CD8-positive, alpha-beta memory T cell (primary cell): ENCODE data around the gene ZP1. TPM values are rescaled to one million over a fixed set of nuclear protein-coding genes. Genes with fewer than 3 reads are reported as not detected.

ENCODE experiments used
- CTCF ChIA-PET: fragments of 350-600 bp; sonication (Branson Sonifier 250); formaldehyde crosslinking; loops from one replicate; lab custom pipeline; 2021; ENCODE audit warnings: antibody characterized with exemption; lab: Charles Lee
- POLR2A ChIA-PET: fragments of 350-600 bp; sonication (Branson Sonifier 250); formaldehyde crosslinking; loops from one replicate; lab custom pipeline; 2021; ENCODE audit warnings: antibody characterized with exemption; lab: Charles Lee
- DNase-seq, 5 donors: peaks; one replicate each; pipeline versions ENCODE4 v3.0.0 to v3.0.0-alpha.2; 2020 to 2022; ENCODE audit warnings: mixed read lengths in 1 of 5
- H3K27ac ChIP-seq: one replicate; pipeline ENCODE4 v1.7.0; 2013; ENCODE audit warnings: low read depth, mild to moderate bottlenecking, low read length, moderate library complexity
- H3K27me3 ChIP-seq: 2 replicates; pipeline ENCODE4 v1.7.0; 2013; ENCODE audit warnings: low read length, mild to moderate bottlenecking; ENCODE audit not compliant: insufficient read depth, poor library complexity, severe bottlenecking
- H3K36me3 ChIP-seq: 2 replicates; pipeline ENCODE4 v1.7.0; 2013; ENCODE audit warnings: mild to moderate bottlenecking, low read length, moderate library complexity; ENCODE audit not compliant: insufficient read depth
- H3K4me1 ChIP-seq: 2 replicates; pipeline ENCODE4 v1.7.0; 2013; ENCODE audit warnings: mild to moderate bottlenecking, low read length, moderate library complexity; ENCODE audit not compliant: insufficient read depth
- H3K4me3 ChIP-seq: 2 replicates; pipeline ENCODE4 v1.7.0; 2013; ENCODE audit warnings: mild to moderate bottlenecking, low read length
- H3K9me3 ChIP-seq: 2 replicates; pipeline ENCODE4 v1.7.0; 2013; ENCODE audit warnings: mild to moderate bottlenecking, low read length
- H3K27ac Mint-ChIP-seq, 8 donors: one replicate each; pipeline ENCODE4 v1.8.0; 2020 to 2021; ENCODE audit warnings: mixed read lengths in 8 of 8, mild to moderate bottlenecking in 6 of 8, inconsistent platforms in 3 of 8, moderate library complexity in 3 of 8
- H3K27me3 Mint-ChIP-seq, 2 donors: one replicate each; pipeline ENCODE4 v1.8.0; 2020 to 2021; ENCODE audit warnings: mixed read lengths in 2 of 2, mild to moderate bottlenecking in 1 of 2, moderate library complexity in 1 of 2
- H3K36me3 Mint-ChIP-seq, 3 donors: one replicate each; pipeline ENCODE4 v1.8.0; 2020 to 2021; ENCODE audit warnings: mixed read lengths in 3 of 3, inconsistent platforms in 1 of 3, mild to moderate bottlenecking in 1 of 3
- H3K4me1 Mint-ChIP-seq, 3 donors: one replicate each; pipeline ENCODE4 v1.8.0; 2020 to 2021; ENCODE audit warnings: mixed read lengths in 3 of 3, inconsistent platforms in 1 of 3, mild to moderate bottlenecking in 1 of 3
- H3K4me3 Mint-ChIP-seq, 7 donors: one replicate each; pipeline ENCODE4 v1.8.0; 2020 to 2021; ENCODE audit warnings: mixed read lengths in 7 of 7, mild to moderate bottlenecking in 6 of 7, moderate library complexity in 4 of 7, inconsistent platforms in 2 of 7
- H3K9me3 Mint-ChIP-seq, 5 donors: one replicate each; pipeline ENCODE4 v1.8.0; 2020 to 2022; ENCODE audit warnings: mixed read lengths in 5 of 5, mild to moderate bottlenecking in 3 of 5, moderate library complexity in 2 of 5, inconsistent platforms in 1 of 5
- polyA plus RNA-seq: library from polyadenylated mRNA; unstranded; fragments of 300-500 nt; fragmentation: Illumina TruSeq; gene quantifications from one replicate; pipeline ENCODE4 v1.2.3, GENCODE V29; 2021
- total RNA-seq, 2 experiments: library from RNA; stranded (reverse); gene quantifications; one replicate each; pipeline ENCODE4 v1.2.3, GENCODE V29; 2021

ZP1 gene
- total and polyA plus RNA-seq, 3 experiments from 2014 or later: 0.22 TPM; not detected in 2

GRCh38 chr11:60852982-60853950 lies 14.1 kb upstream of the ZP1 start:
- DNase-seq: peak in 1 of 5 donors; percentile 39
- Histone ChIP-seq H3K4me3 (no peak overlapping the region), H3K27me3 (no peaks in the 10 kb centered on the region), H3K9me3 (no peaks in the 10 kb centered on the region), H3K4me1 (peaks cover 1% of the 10 kb centered on the region), H3K27ac (peak overlapping the region; percentile 38), H3K36me3 (peaks cover 12% of the 10 kb centered on the region)
- POLR2A ChIA-PET: no interaction called here
- CTCF ChIA-PET: interaction anchor here (1.3 to 2.2 kb wide), 2 partner anchors 22 to 34 kb away, joined by 4 to 7 read pairs; no protein-coding TSS in a partner anchor
- Mint-ChIP-seq H3K4me3 (no peak overlapping the region), H3K4me1 (peaks cover 5 to 25% (median 23%) of the 10 kb centered on the region in 3 donors), H3K27ac (no peak overlapping the region), H3K27me3 (no peaks in the 10 kb centered on the region), H3K36me3 (peaks cover 8 to 43% (median 14%) of the 10 kb centered on the region in 3 donors), H3K9me3 (no peaks in the 10 kb centered on the region)

- H3K27me3 ChIP-seq: no peaks in the 10 kb centered on the region
- no peaks in the 10 kb centered on the region for H3K9me3 Mint-ChIP-seq
- H3K4me3 ChIP-seq: no peak overlapping the region
- peaks cover 9% of the 10 kb centered on the region for H3K4me1 ChIP-seq
- H3K27ac ChIP-seq: peak overlapping the region; percentile 38
- H3K36me3 Mint-ChIP-seq: peaks cover 8 to 33% (median 10%) of the 10 kb centered on the region in 3 donors
- peak overlapping the region in 1 of 7 donors; percentile 85 for H3K4me3 Mint-ChIP-seq
- POLR2A ChIA-PET: no interaction called here
- H3K27me3 Mint-ChIP-seq: no peaks in the 10 kb centered on the region
- peaks cover 12% of the 10 kb centered on the region for H3K36me3 ChIP-seq
- H3K27ac Mint-ChIP-seq: peak overlapping the region in 1 of 8 donors; percentile 70
- peak in 1 of 5 donors; percentile 34 for DNase-seq
- CTCF ChIA-PET: interaction anchor here (2.2 kb wide), 1 partner anchor 23 kb away, joined by 7 read pairs; no protein-coding TSS in a partner anchor
- H3K4me1 Mint-ChIP-seq: peaks cover 14 to 35% (median 33%) of the 10 kb centered on the region in 3 donors
- H3K9me3 ChIP-seq: no peaks in the 10 kb centered on the region
These were observed 13.0 kb upstream of the ZP1 start for GRCh38 chr11:60854140-60854846.

GRCh38 chr11:60854847-60855725 lies 12.3 kb upstream of the ZP1 start:
- ChIA-PET POLR2A (no interaction called here), CTCF (interaction anchor here (1.7 to 2.2 kb wide), 2 partner anchors 24 to 32 kb away, joined by 7 to 8 read pairs; no protein-coding TSS in a partner anchor)
- Mint-ChIP-seq H3K27ac (peak overlapping the region in 4 of 8 donors; percentile 37 to 87 (median 75)), H3K4me1 (peaks cover 14 to 36% (median 34%) of the 10 kb centered on the region in 3 donors), H3K4me3 (peak overlapping the region in 6 of 7 donors; percentile 41 to 85 (median 66)), H3K36me3 (peaks cover 8 to 26% (median 10%) of the 10 kb centered on the region in 3 donors), H3K9me3 (no peaks in the 10 kb centered on the region), H3K27me3 (no peaks in the 10 kb centered on the region)
- Histone ChIP-seq H3K4me1 (peaks cover 9% of the 10 kb centered on the region), H3K36me3 (peaks cover 12% of the 10 kb centered on the region), H3K4me3 (no peak overlapping the region), H3K9me3 (no peaks in the 10 kb centered on the region), H3K27me3 (no peaks in the 10 kb centered on the region), H3K27ac (no peak overlapping the region)
- DNase-seq: peak in 1 of 5 donors; percentile 13

GRCh38 chr11:60855726-60856633 lies 11.4 kb upstream of the ZP1 start, which contains the start of gene PTGDR2:
Gene PTGDR2 (minus strand): TSS chr11:60855950. CDS start chr11:60853722, 2,228 bp downstream.
- H3K9me3 Mint-ChIP-seq: no peaks in the 10 kb centered on the region
- H3K9me3 ChIP-seq: no peaks in the 10 kb centered on the region
- DNase-seq: peak in 1 of 5 donors; percentile 40
- no peak within 1 kb of the TSS for H3K4me3 ChIP-seq
- H3K4me1 Mint-ChIP-seq: peaks cover 14 to 36% (median 34%) of the 10 kb centered on the region in 3 donors
- H3K36me3 ChIP-seq: peaks cover 7% of the 10 kb centered on the region
- H3K4me1 ChIP-seq: peaks cover 9% of the 10 kb centered on the region
- no peaks in the 10 kb centered on the region for H3K27me3 Mint-ChIP-seq
- no peaks in the 10 kb centered on the region for H3K27me3 ChIP-seq
- peak within 1 kb of the TSS in 5 of 8 donors; percentile 37 to 87 (median 77) for H3K27ac Mint-ChIP-seq
- ChIA-PET POLR2A (no interaction called here), CTCF (interaction anchor here (1.0 to 2.2 kb wide), 3 partner anchors 10 to 32 kb away, joined by 6 to 8 read pairs (median 7); no protein-coding TSS in a partner anchor)
- H3K36me3 Mint-ChIP-seq: peaks cover 5 to 18% (median 5%) of the 10 kb centered on the region in 3 donors
- peak within 1 kb of the TSS; percentile 41 to 85 (median 65) for H3K4me3 Mint-ChIP-seq
- H3K27ac ChIP-seq: no peak within 1 kb of the TSS

- peaks cover 14 to 36% (median 34%) of the 10 kb centered on the region in 3 donors for H3K4me1 Mint-ChIP-seq
These were observed 9.7 kb upstream of the ZP1 start for GRCh38 chr11:60857378-60858232.

GRCh38 chr11:60858236-60858635 lies 9.1 kb upstream of the ZP1 start:
- H3K36me3 ChIP-seq: no peaks in the 10 kb centered on the region
- H3K4me1 ChIP-seq: peaks cover 9% of the 10 kb centered on the region
- Mint-ChIP-seq H3K9me3 (no peaks in the 10 kb centered on the region), H3K27ac (peak overlapping the region in 7 of 8 donors; percentile 29 to 88 (median 56)), H3K4me3 (peak overlapping the region in 3 of 7 donors; percentile 8 to 34 (median 24)), H3K36me3 (peaks cover 0 to 3% (median 0%) of the 10 kb centered on the region in 3 donors), H3K4me1 (peaks cover 14 to 36% (median 34%) of the 10 kb centered on the region in 3 donors), H3K27me3 (no peaks in the 10 kb centered on the region)
- peak in 1 of 5 donors; percentile 35 for DNase-seq
- POLR2A ChIA-PET: no interaction called here
- H3K4me3 ChIP-seq: no peak overlapping the region
- H3K27me3 ChIP-seq: no peaks in the 10 kb centered on the region
- CTCF ChIA-PET: no interaction called here
- H3K9me3 ChIP-seq: no peaks in the 10 kb centered on the region
- no peak overlapping the region for H3K27ac ChIP-seq

More at GRCh38 chr11:60857378-60858232, 9.7 kb upstream of the ZP1 start:
- H3K9me3 ChIP-seq: no peaks in the 10 kb centered on the region
- H3K4me1 ChIP-seq: peaks cover 9% of the 10 kb centered on the region
- Mint-ChIP-seq H3K27ac (peak overlapping the region in 7 of 8 donors; percentile 49 to 77 (median 70)), H3K9me3 (no peaks in the 10 kb centered on the region), H3K27me3 (no peaks in the 10 kb centered on the region), H3K36me3 (peaks cover 0 to 6% (median 0%) of the 10 kb centered on the region in 3 donors), H3K4me3 (no peak overlapping the region)
- H3K4me3 ChIP-seq: no peak overlapping the region
- no peaks in the 10 kb centered on the region for H3K27me3 ChIP-seq
- CTCF ChIA-PET: no interaction called here
- peak in 1 of 5 donors; percentile 24 for DNase-seq
- POLR2A ChIA-PET: no interaction called here
- no peak overlapping the region for H3K27ac ChIP-seq
- no peaks in the 10 kb centered on the region for H3K36me3 ChIP-seq
